GM12878 (cell line): ENCODE data around the gene STK32A. TPM values are rescaled to one million over a fixed set of nuclear protein-coding genes. Genes with fewer than 3 reads are reported as not detected.

Experiments used
- ATAC-seq: fragments of 200-7000 bp; cut with Tn5 transposase; 3 replicates; pipeline ENCODE4 v1.9.1; 2020; ENCODE audit warnings: mild to moderate bottlenecking, moderate library complexity
- BruUV-seq: library from RNA; stranded (reverse); fragments of 400-500 nt; replicated peaks from 2 replicates; lab custom pipeline; 2021; lab: Mats Ljungman, UMichigan
- CTCF ChIA-PET: fragments of 300-600 bp; sonication (Branson Sonifier 250); formaldehyde crosslinking; extraction: SDS; loops from one replicate; lab custom pipeline; 2021; ENCODE audit warnings: inconsistent platforms; lab: Yijun Ruan, JAX
- POLR2A ChIA-PET: fragments of 350-600 bp; formaldehyde crosslinking; extraction: SDS; loops from one replicate; lab custom pipeline; 2021; ENCODE audit warnings: inconsistent platforms; lab: Charles Lee
- RAD21 ChIA-PET: fragments of 300-600 bp; sonication (Branson Sonifier 250); formaldehyde crosslinking; loops from one replicate; lab custom pipeline; 2023; ENCODE audit warnings: antibody characterized with exemption; ENCODE audit not compliant: unreplicated experiment; lab: Charles Lee
- SMC1A ChIA-PET: fragments of 300-600 bp; sonication (Branson Sonifier 250); formaldehyde crosslinking; loops from one replicate; lab custom pipeline; 2023; ENCODE audit not compliant: unreplicated experiment, uncharacterized antibody; lab: Charles Lee
- DNase-seq: peaks from one replicate; pipeline ENCODE4 v3.0.0-alpha.2; 2011; ENCODE audit warnings: low read depth, low spot score
- FAIRE-seq: peaks from 3 replicates; lab custom pipeline; 2011; peaks lifted over from hg19 to GRCh38; lab: Jason Lieb, UNC
- H2AFZ ChIP-seq: 2 replicates; pipeline ENCODE4 v1.6.0; 2011; ENCODE audit warnings: low read depth, low read length, control low read depth; ENCODE audit not compliant: control insufficient read depth
- H3K27ac ChIP-seq: 2 replicates; pipeline ENCODE4 v1.5.1; 2011; ENCODE audit warnings: control low read depth; ENCODE audit not compliant: control insufficient read depth, insufficient read depth
- H3K27me3 ChIP-seq, 2 experiments: replicated peaks in 1 of 2; 2 replicates each; pipeline versions ENCODE4 v1.6.0 to v1.6.1; 2011; ENCODE audit warnings: low read length in 1 of 2; ENCODE audit not compliant: control insufficient read depth in 2 of 2, insufficient read depth in 2 of 2
- H3K36me3 ChIP-seq, 2 experiments: 2 replicates each; pipeline ENCODE4 v1.5.1; 2011; ENCODE audit warnings: low read length in 1 of 2; ENCODE audit not compliant: control insufficient read depth in 2 of 2, insufficient read depth in 2 of 2
- H3K4me1 ChIP-seq: 2 replicates; pipeline ENCODE4 v1.6.1; 2011; ENCODE audit warnings: mild to moderate bottlenecking, low read length, moderate library complexity, mixed read lengths; ENCODE audit not compliant: control insufficient read depth, insufficient read depth
- H3K4me2 ChIP-seq: 2 replicates; pipeline ENCODE4 v1.6.0; 2011; ENCODE audit warnings: control low read depth; ENCODE audit not compliant: control insufficient read depth, insufficient read depth
- H3K4me3 ChIP-seq: fragments of 200-600 bp; sonication (generic); 2 replicates; pipeline ENCODE4 v1.5.1; 2016
- H3K79me2 ChIP-seq: 2 replicates; pipeline ENCODE4 v1.6.0; 2011; ENCODE audit warnings: low read length; ENCODE audit not compliant: control insufficient read depth, insufficient read depth
- H3K9ac ChIP-seq: 2 replicates; pipeline ENCODE4 v1.8.0; 2011; ENCODE audit warnings: low read length, control low read depth, mixed read lengths; ENCODE audit not compliant: control insufficient read depth, insufficient read depth
- H3K9me3 ChIP-seq: replicated peaks from 3 replicates; pipeline ENCODE4 v1.5.1; 2011; ENCODE audit warnings: mild to moderate bottlenecking, low read length; ENCODE audit not compliant: control insufficient read depth, insufficient read depth
- H4K20me1 ChIP-seq: 2 replicates; pipeline ENCODE4 v1.6.0; 2011; ENCODE audit not compliant: control insufficient read depth, insufficient read depth
- BRCA1 ChIP-seq: IDR thresholded peaks from 2 replicates; pipeline ENCODE4 v1.6.1; 2011; ENCODE audit warnings: low read depth, low read length, improper control_type of control experiment
- IKZF2 ChIP-seq, 2 experiments: fragments of 450-650 bp; IDR thresholded peaks; 2 replicates each; pipeline ENCODE4 v1.6.1; 2017; ENCODE audit warnings: mild to moderate bottlenecking in 2 of 2, moderate library complexity in 2 of 2
- IRF4 ChIP-seq: IDR thresholded peaks from 2 replicates; pipeline ENCODE4 v1.6.1; 2011; ENCODE audit warnings: low read depth, low read length
- NBN ChIP-seq: fragments of 450-650 bp; IDR thresholded peaks from 2 replicates; pipeline ENCODE4 v1.6.1; 2016
- NRF1 ChIP-seq: conservative IDR thresholded peaks from 2 replicates; pipeline ENCODE4 v1.6.1; 2011; ENCODE audit warnings: mild to moderate bottlenecking, low read depth, low read length, improper control_type of control experiment
- SREBF1 ChIP-seq: IDR thresholded peaks from 2 replicates; pipeline ENCODE4 v1.6.1; 2012; ENCODE audit warnings: mild to moderate bottlenecking, low read length
- whole genome bisulfite sequencing: methylation state at CpG from one replicate; pipeline ENCODE4 v1.1.6; 2016; ENCODE audit warnings: low lambda C conversion rate; ENCODE audit not compliant: insufficient replicate concordance, insufficient coverage; ENCODE audit errors: missing lambda C conversion rate; 5-methylcytosine and 5-hydroxymethylcytosine counted together
- in situ Hi-C: fragments of 300-500 bp; cut with MboI; formaldehyde crosslinking; loops from 9 replicates; pipeline ENCODE4 v1.14.3; 2018; ENCODE audit warnings: mixed read lengths
- intact Hi-C: fragments of 100-400 bp; cut with micrococcal nuclease; formaldehyde crosslinking; loops from one replicate; pipeline ENCODE4 v1.14.2; 2022; ENCODE audit not compliant: unreplicated experiment
- polyA plus RNA-seq, 11 experiments: library from polyadenylated mRNA; depleted of rRNA in 4 of 11; unstranded in 6 of 11; stranded (reverse) in 5 of 11; fragments of >200 nt; fragmentation: Nextera tagmentation in 4 of 11; fragmentation: Illumina TruSeq in 1 of 11; extraction: Ambion mirVana in 4 of 11; extraction: Trizol in 1 of 11; gene quantifications; 1 replicate in 1 of 11; 2 replicates in 10 of 11; pipeline versions ENCODE4 v1.2.1 to v1.2.3, GENCODE V29; 2011 to 2016; ENCODE audit warnings: inconsistent platforms in 2 of 11, missing spikeins in 2 of 11, low read depth in 1 of 11
- total RNA-seq, 4 experiments: library from RNA; depleted of rRNA in 3 of 4; stranded (reverse); fragments of >200 nt in 3 of 4; fragmentation: Illumina TruSeq in 1 of 4; extraction: Trizol in 1 of 4; gene quantifications; 2 replicates each; pipeline versions ENCODE4 v1.2.1 to v1.2.3, GENCODE V29; 2013 to 2021

Gene STK32A
- total and polyA plus RNA-seq, 10 of the 15 experiments (the other 5 are each of a cell fraction or from before 2014, with no cell fraction given), result under 0.01 to 0.10 TPM; not detected in 8

- RAD21 ChIA-PET, result no interaction called here
- SMC1A ChIA-PET, result interaction anchor here (1.0 kb wide), 1 partner anchor 8 kb away, joined by 3 read pairs; no protein-coding TSS in a partner anchor
- Histone ChIP-seq H2AFZ (no peak overlapping the region), H3K4me2 (no peak overlapping the region), H3K9ac (no peak overlapping the region), H3K4me1 (no peaks in the 10 kb centered on the region), H3K27ac (no peak overlapping the region), H3K79me2 (no peaks in the 10 kb centered on the region), H3K4me3 (no peak overlapping the region), H3K27me3 (no peaks in the 10 kb centered on the region; a peak in 1 of 4 replicates), H3K9me3 (no peaks in the 10 kb centered on the region), H3K36me3 (no peaks in the 10 kb centered on the region), H4K20me1 (no peaks in the 10 kb centered on the region)
- FAIRE-seq (no peak), ATAC-seq (no peak), DNase-seq (no peak)
- TF ChIP-seq BRCA1 (no peak), NBN (no peak), IKZF2 (IDR thresholded peaks at IDR 0.05) (no peak), SREBF1 (no peak), IRF4 (no peak)
- intact Hi-C loops, result no loop called here
- BruUV-seq, result no TSS peak
- CTCF ChIA-PET, result interaction anchor here (0.7 to 1.1 kb wide), 3 partner anchors 8 to 24 kb away, joined by 3 to 4 read pairs (median 3); no protein-coding TSS in a partner anchor
- POLR2A ChIA-PET, result no interaction called here
- in situ Hi-C loops, result no loop called here
- WGBS, result 15% methylated on average over 2 of the region's 2 CpGs
These were observed 69.2 kb downstream of the STK32A start for GRCh38 chr5:147303976-147304375.

GRCh38 chr5:147305147-147305546 is 70.3 kb downstream of the STK32A start:
- FAIRE-seq (no peak), DNase-seq (no peak), ATAC-seq (no peak)
- Histone ChIP-seq H3K36me3 (no peaks in the 10 kb centered on the region), H3K4me2 (no peak overlapping the region), H3K9ac (no peak overlapping the region), H3K9me3 (no peaks in the 10 kb centered on the region), H3K4me1 (no peaks in the 10 kb centered on the region), H3K27me3 (no peaks in the 10 kb centered on the region; a peak in 1 of 4 replicates), H3K4me3 (no peak overlapping the region), H2AFZ (no peak overlapping the region), H3K79me2 (no peaks in the 10 kb centered on the region), H4K20me1 (no peaks in the 10 kb centered on the region), H3K27ac (no peak overlapping the region)
- WGBS, result 38% methylated on average over 9 of the region's 9 CpGs
- RAD21 ChIA-PET, result no interaction called here
- POLR2A ChIA-PET, result no interaction called here
- in situ Hi-C loops, result no loop called here
- CTCF ChIA-PET, result no interaction called here
- no peak for TF ChIP-seq NRF1
- BruUV-seq, result no TSS peak
- SMC1A ChIA-PET, result no interaction called here
- intact Hi-C loops, result no loop called here
